Measurements from ENCODE around the gene EXT2. TPM values are rescaled to one million over a fixed set of nuclear protein-coding genes. Genes with fewer than 3 reads are reported as not detected.
A peak's percentile ranks its signal among the peaks of the same experiment; 100 is the strongest.

Gene EXT2
- total RNA-seq (2014; rRNA removed; shearing (Covaris generic)), result 201 and 204 TPM in 2 replicates

GRCh38 chr11:44095506-44096359 lies at the start of gene EXT2:
EXT2 (plus strand) TSS chr11:44095678; CDS start chr11:44107713, 12,035 bp downstream.
- peak; percentile 79 for DNase-seq (ENCODE audit: low spot score)

DNA sequence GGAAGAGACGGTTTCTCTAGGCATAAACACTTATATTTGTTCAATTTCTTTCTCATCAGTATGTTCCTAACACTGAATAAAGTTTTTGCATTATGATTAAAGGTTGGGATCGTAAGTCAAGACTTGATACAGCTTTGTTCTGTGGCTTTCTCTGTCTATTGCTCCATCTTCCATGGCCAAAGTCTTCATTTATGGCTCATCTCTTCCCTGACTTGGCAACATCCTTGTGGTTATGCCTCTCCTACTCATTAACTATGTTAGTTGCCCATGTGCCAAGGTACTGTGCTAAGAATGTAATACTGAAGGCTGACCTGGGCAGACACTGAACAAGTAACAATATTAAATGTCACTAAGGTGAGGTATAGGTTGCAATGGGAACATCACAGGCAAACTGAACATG lies 49.3 kb upstream of the EXT2 start:
- no peak for DNase-seq (ENCODE audit: low spot score)

DNA sequence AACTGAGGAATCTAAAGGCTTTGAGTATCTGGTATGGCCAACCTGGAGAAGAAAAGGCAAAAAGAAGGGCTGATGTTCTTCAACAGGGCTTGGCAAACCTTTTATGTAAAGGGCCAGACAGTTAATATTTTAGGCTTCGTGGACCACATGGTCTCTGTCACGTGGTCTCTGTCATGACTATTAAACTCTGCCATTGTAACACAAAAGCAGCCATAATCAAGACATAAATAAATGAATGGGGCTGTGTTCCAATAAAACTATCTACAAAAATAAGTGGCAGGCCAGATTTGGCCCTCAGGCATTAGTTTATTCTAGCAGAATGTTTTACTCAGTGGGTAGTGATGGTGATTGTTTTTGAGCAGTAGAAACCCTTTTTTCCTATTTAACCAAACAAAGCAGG lies 48.2 kb upstream of the EXT2 start:
- no peak for DNase-seq (ENCODE audit: low spot score)

GRCh38 chr11:44047931-44048431 lies 47.5 kb upstream of the EXT2 start, which contains the start of gene ACCSL:
ACCSL (plus strand) TSS chr11:44047981; CDS start chr11:44048037, 56 bp downstream.
- DNase-seq (ENCODE audit: low spot score), result no peak

DNA sequence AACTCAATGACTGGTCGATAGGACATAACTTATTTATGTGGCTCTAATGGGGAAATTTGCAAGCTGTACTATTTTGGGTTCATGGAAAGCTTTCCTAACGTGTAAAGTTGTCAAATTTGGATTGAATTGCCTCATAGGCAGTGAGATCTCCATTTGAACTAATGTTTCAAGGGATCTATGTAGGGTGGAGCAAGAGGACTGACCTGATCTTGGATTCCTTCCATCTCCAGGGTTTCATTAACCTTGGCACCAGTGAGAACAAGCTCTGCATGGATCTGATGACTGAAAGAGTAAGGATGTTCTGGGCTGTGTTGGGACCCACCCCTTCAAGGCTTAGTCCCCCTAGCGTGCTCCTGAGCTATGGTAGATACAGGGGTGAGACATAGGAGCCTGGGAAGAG lies 45.6 kb upstream of the EXT2 start:
- no peak for DNase-seq (ENCODE audit: low spot score)

DNA sequence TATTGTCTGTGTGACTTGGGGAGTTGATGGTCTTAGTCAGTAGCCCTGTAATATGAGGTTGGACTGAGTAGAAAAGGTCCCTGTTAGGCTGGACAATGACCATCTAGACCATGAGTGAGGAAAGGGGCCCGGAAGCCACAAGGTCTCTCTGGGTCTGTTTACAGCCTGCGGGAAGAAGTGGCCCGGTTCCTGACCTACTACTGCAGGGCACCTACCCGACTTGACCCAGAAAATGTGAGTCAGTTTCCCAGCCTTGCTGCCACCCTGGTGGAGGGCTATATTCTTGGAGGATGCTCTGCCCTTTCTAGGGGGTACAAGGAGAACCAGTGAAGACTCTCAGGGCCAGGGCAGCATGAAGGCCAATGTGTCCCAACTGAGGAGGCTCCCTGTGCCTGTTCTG lies 44.3 kb upstream of the EXT2 start:
- no peak for DNase-seq (ENCODE audit: low spot score)

DNA sequence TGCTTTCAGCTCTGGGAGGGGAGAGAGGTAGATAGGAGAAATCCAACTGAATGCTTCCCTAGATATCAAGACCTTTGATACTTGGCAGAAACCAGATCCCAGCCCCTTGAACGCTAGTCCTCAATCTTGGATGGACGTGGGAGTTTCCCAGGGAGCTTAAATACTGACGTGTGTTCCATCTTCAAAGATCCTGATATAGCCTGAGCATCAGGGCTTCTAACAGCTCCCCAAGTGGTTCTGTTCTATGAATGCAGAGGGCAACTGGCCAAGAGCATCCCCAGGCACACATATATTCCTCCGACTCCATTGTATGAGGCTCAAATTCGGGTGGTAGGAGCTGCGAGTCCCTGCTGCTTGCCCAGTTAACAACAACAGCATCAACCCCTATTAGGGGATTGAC lies 38.1 kb upstream of the EXT2 start:
- DNase-seq (ENCODE audit: low spot score), result no peak

DNA sequence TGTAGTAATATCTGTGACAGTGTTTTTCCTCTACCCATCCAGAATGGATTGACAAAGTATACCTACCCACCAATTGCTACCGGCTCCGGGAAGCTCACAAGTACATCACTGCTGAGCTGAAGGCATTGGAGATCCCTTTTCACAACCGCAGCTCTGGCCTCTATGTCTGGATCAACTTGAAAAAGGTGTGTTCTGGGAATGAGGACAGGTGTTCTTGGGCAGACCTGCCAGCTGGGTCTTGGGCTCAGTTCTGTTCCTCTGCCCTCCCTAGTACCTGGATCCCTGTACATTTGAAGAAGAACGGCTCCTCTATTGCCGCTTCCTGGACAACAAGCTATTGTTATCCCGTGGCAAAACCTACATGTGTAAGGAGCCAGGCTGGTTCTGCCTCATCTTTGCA lies 37.2 kb upstream of the EXT2 start:
- no peak for DNase-seq (ENCODE audit: low spot score)

GRCh38 chr11:44065161-44065661 lies 30.3 kb upstream of the EXT2 start:
- no peak for DNase-seq (ENCODE audit: low spot score)

GRCh38 chr11:44065841-44066731 lies 29.4 kb upstream of the EXT2 start, which contains the start of gene ACCS:
ACCS (plus strand) TSS chr11:44066270; CDS start chr11:44067628, 1,358 bp downstream.
- peak; percentile 97 for DNase-seq (ENCODE audit: low spot score)

DNA sequence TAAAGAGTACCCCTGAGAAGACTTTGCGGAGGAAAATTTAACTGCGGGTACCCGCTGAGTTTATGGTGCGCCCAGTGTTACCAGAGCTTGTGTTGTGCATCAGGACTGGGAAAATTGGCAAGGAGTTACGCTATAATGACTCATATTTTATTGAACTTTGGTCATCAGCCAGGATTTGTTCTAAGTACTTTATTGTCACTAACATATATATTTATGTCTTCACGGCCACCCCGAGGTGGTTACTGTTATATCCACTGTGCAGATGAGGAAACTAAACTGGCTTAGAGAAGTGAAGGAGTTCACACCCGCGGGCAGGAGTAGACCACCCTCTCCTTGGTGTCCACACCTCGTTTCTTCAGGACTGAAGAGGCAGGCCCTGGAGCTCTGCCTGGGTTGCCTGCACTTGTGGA lies 28.7 kb upstream of the EXT2 start:
- DNase-seq (ENCODE audit: low spot score), result peak; percentile 59

GRCh38 chr11:44067266-44067665 lies 28.2 kb upstream of the EXT2 start:
- DNase-seq (ENCODE audit: low spot score), result no peak

- DNase-seq (ENCODE audit: low spot score), result no peak
Measured at GRCh38 chr11:44068180-44068579, 27.3 kb upstream of the EXT2 start.

- DNase-seq (ENCODE audit: low spot score), result no peak
Measured at GRCh38 chr11:44071157-44071556, 24.3 kb upstream of the EXT2 start.

DNA sequence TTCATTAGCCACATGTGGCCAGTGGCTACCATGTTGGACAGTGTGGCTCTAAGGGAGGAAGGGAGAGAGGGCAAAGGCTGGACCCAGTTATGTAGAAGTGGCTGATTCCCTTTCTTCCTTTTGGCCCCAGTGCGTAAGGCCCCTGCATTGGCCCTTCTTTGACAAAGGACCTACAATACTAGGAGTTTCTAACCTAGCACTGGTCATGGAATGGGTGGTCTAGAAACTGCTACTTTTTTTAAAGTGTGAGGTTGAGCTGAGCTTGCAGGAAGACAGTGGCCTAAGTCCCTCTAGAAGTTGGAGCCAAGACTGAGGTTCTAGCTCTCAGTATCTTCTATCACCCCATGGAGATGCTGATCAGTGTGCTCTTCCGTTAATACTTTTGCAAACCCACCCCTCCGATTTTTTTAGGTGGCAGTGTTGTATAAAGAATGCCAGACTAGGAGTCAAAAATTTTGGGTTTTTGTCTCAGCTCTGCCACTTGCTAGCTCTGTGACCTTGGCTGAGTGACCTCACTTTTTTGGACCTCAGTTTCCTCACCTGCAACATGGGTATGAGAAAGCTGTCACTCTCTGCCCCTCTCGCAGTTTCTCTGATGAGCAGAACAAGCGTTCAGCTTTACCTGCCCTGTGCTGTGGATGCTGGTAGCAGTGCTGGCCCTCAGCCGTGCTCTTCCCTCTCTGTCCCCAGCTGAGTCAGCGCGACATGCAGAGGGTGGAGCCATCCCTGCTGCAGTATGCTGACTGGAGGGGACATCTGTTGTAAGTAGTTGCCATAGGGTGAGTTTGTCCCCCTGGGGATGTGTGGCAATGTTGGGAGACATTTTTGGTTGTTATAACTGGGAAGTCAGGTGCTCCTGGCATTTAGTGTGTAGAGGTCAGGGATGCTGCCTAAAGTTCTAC lies 22.5 kb upstream of the EXT2 start:
- DNase-seq (ENCODE audit: low spot score), result no peak

DNA sequence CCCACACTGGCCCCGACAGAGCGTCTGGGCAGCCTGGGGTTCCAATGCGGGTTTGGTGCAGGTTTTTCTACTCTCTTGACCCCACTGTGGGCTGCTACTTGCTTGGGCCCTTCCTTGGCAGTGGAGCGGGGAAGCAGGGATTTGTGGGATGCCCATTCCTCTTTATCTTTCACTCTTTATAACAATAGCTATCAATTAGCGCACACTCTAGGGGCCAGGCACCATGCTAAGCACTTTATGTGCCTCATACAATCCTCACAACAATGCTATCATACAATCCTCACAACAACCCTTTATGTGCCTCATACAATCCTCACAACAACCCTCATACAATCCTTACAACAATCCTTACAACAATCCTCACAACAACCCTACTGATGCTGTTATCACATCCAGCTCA lies 16.7 kb upstream of the EXT2 start:
- no peak for DNase-seq (ENCODE audit: low spot score)

GRCh38 chr11:44079376-44079775 lies 16.1 kb upstream of the EXT2 start:
- no peak for DNase-seq (ENCODE audit: low spot score)

DNA sequence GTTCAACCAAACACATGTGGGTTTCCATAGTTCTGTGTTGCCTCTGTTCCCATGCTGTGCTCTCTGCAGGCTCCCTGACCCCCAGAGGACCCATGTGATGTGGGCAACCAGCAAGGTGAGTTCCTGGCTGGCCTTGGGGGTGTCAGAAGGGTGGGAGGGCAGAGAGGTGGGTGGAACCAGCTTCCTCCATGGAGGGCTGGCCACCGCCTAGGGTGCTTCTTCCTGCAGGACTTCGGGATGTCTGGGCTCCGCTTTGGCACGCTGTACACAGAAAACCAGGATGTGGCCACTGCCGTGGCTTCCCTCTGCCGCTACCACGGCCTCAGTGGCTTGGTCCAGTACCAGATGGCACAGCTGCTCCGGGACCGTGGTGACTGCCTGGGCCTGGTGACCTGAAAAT lies 14.5 kb upstream of the EXT2 start:
- no peak for DNase-seq (ENCODE audit: low spot score)

DNA sequence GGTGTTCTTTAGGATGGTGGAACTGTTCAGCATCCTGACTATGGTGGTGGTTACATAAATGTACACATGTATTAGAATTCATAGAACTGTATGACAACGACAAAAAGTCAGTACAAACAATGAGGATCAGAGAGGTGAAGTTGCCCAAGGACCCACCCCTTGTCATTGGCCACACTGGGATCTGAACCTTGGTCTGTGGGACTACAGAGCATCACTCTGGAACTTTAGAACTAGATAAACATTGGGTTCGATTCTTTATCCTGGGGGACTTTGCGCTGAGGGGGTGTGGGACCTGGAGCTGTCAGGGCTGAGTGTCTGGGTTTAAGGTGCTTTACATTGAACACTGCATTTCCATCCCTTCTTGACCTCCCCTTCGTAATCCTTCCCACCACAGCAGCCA lies 12.8 kb upstream of the EXT2 start:
- DNase-seq (ENCODE audit: low spot score), result no peak

- DNase-seq (ENCODE audit: low spot score), result no peak
Measured at GRCh38 chr11:44083433-44083832, 12.0 kb upstream of the EXT2 start.

- no peak for DNase-seq (ENCODE audit: low spot score)
Measured at GRCh38 chr11:44083906-44084305, 11.6 kb upstream of the EXT2 start.

Data from H4 (cell line).